Stimulated activated naive CD8-positive, alpha-beta T cell treated with anti-CD3 and anti-CD28 coated beads, Interleukin-15, Interleukin-2, amounts not matched to agents 100 U/mL and 50 U/mL, for 24 hours (primary cell): ENCODE results near the gene SKI.
A peak's percentile ranks its signal among the peaks of the same experiment; 100 is the strongest.

ENCODE experiments used
- ATAC-seq: fragments of 150-1000 bp; cut with Tn5 transposase; one replicate; pipeline ENCODE4 v1.10.0; 2021
- DNase-seq: peaks from one replicate; pipeline ENCODE4 v3.0.0; 2021

The SKI gene

DNA sequence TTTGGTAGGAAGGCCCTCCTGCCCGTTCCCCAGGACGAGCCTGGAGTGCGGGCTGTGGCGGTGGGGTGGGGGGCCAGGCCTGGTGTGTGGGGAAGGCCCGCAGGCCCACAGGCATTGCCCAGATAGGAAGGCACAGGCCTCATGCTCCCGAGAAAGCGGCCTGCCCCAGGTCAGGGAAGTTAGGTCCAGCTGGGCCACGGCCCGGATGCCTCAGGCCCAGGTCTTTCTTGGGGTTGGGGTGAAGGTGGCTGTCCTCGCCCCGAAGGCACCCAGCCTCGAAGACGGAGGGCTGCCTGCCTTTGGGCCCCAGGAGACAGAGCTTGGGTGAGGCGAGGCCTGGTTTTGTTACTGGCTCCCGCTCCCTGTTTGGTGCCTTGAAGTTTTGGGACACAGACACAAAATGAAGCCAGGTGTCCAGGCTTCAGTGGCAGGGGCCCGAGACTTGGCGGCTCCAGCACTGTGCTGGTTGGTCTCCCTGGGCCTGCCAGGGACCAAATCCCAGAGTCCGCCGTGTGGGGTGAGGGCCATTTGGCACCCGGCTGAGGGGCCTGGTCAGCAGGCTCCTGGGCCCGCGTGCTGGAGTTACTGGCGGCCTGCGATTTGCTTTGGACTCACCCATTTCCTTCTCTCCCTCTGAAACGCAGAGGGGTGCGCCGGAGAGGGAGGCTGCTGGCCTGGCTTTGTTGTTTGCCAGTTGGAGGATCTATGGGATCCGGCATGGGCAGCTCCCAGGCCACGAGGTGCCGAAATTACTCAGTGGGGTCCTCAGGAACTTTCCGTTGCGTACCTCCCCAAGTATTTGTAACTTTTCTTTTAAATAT is 2.0 kb downstream of the SKI start:
- DNase-seq (no peak), ATAC-seq (no peak)

- peak; percentile 61 for DNase-seq
- no peak for ATAC-seq
Measured at GRCh38 chr1:2230781-2231531, 2.8 kb downstream of the SKI start.

DNA sequence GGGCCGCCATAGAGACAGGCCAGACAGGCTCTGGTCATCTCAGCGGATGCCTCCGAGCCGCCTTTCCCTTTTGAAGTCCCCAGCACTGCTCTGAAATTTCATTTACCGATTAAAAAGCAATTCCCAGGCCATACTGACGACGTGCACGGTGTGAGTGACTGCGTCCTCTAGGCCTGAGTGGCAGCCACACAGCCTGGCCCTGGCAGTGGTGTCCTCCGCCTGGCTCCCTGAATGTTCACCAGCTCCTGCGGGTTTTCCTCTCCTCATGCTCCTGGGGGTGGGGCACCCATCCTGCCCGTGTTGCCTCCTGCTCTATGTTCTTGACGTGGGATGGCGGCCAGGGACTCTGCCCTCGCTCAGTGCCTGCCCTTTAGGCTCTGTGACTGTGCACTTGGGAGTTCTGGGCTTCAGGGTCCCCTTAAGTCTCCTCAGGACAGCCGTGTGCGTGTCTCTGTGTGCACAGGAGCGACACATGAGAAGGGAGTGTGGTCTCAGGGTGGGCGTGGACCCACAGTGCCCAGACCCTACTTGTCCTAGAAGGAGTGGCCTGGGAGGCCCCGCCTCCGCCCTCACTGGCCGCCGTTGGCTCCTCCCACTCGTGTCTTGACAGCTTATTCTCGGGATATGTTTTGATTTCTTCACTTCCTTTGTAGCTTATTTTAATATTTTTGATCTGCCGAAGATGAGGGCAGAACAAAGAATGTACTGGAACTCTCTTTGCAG is 3.6 kb downstream of the SKI start:
- ATAC-seq (no peak), DNase-seq (peak; percentile 76)

GRCh38 chr1:2232255-2232915 is 4.3 kb downstream of the SKI start:
- no peak for ATAC-seq
- DNase-seq, result no peak

DNA sequence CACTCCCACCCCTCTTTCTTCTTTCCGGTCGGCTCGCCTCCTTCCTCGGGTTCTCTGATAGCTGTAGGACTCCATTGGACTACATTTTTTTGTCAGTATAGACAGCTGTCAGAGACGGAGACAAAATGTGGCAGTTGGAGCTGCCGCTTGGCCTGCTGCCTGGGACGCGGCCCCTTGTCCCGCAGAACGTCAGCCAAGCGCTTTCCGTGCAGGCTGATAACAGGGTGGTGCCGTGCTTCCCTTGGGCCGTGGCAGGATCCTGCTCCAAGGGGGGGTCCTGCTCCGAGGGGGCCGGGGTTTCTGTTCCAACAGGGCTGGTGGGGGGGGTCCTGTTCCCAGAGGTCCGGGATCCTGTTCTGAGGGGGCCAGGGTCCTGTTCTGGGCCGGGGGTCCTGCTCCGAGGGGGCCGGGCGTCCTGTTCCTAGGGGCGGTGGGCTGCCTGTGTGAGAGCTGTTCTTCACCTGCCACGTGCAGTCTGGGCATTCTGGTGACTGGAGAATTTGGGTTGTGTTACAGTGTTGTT is 4.9 kb downstream of the SKI start:
- no peak for DNase-seq
- ATAC-seq, result no peak

GRCh38 chr1:2233468-2233867 is 5.3 kb downstream of the SKI start:
- DNase-seq (no peak), ATAC-seq (no peak)

DNA sequence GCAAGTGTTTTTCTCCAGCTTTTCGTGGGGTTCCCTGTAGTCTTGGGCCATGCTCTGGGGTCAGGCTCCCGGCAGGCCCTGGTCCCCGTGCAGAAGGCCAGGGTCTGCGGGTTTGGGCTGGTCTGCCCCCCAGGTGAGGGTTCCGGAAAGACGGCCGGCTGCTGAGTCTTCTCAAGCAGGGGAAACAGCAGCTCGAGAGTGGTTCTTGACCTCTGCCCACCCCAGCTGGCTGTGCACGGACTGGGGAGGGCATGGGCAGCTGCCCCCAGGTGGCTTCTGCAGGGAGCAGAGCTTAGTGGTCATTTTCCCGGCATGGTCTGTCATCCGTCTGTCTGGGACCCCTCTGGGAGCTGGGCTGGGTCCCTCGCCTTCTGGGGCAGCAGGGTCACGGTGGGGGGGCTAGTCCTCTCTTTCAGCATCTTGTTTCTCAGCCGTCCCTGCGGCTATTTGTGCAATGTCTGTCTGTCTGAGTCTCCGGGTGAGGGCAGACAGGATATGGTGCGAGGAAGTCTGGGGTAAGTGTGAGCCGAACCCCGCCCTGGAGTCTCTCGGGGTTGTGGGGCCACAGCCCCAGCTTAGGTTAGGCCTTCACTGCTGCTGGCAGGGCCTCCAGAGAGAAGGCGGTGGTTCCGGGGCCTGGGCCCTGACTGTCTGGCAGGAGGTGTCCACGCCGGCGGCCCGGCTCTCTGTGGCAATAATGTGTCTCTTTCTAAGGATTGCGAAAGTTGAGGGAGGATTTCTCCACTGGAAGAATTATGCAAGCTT is 6.1 kb downstream of the SKI start:
- peak; percentile 65 for ATAC-seq

DNA sequence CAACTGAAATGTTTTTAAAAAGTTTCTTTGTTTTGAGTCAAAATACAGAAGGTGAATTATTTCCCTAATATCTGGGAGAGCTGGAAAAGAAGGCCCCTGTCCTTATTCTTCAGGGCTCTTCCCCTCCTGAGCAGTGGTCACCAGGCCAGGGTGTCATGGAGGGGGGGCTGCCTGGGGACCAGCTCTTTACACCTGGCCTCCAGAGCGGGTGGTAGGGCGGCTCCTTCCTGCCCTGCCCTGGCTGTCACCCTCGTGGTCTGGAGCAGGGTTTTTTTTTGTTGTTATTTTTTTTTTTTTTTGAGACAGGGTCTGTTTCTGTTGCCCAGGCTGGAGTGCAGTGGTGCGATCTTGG is 6.6 kb downstream of the SKI start:
- no peak for ATAC-seq
- no peak for DNase-seq

More for the DNA sequence above, 6.1 kb downstream of the SKI start:
- peak; percentile 69 for DNase-seq

DNA sequence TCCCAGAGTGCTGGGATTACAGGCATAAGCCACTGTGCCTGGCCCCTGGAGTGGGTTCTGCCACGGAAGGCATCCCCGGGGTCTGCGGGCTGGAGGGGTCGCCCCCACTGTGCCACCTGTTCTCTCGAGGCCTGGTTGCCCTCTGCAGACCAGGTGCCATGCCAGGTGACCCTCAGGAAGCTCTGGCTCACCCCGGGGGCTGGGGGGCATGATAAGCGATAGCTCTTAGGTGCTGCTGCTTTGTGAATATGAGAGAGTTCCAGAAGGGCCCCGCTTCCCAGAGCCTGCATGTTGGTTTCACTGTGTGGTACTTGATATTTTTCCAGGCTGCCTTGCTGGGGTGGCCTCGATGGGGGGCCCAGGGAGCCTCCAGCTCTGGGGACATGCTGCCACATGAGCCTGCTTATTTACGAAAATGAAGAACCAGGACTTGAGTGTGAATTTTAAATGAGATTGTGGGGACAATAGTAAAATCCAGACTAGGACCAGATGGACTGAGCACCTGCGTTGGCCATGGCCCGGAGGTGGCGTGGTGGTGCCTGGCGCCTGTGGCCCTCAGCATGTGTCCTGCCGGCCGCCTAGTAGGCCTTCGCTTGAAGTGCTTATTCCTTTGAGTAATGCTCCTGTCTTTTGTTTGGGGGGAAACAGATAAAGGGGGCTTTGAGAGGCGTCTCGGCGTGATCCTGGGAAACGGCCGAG is 7.3 kb downstream of the SKI start:
- ATAC-seq, result no peak
- no peak for DNase-seq

GRCh38 chr1:2236695-2237677 is 8.9 kb downstream of the SKI start:
- no peak for DNase-seq
- no peak for ATAC-seq

- ATAC-seq (no peak), DNase-seq (no peak)
Measured at GRCh38 chr1:2237773-2238172, 9.7 kb downstream of the SKI start.

GRCh38 chr1:2238361-2239012 is 10.4 kb downstream of the SKI start:
- ATAC-seq, result no peak

GRCh38 chr1:2239013-2239370 is 10.9 kb downstream of the SKI start:
- ATAC-seq (no peak), DNase-seq (no peak)

More at GRCh38 chr1:2238361-2239012, 10.4 kb downstream of the SKI start:
- DNase-seq, result no peak

- no peak for DNase-seq
- ATAC-seq, result no peak
Measured at GRCh38 chr1:2239384-2239985, 11.4 kb downstream of the SKI start.

- DNase-seq, result no peak
Measured at GRCh38 chr1:2240270-2241156, 12.4 kb downstream of the SKI start.

DNA sequence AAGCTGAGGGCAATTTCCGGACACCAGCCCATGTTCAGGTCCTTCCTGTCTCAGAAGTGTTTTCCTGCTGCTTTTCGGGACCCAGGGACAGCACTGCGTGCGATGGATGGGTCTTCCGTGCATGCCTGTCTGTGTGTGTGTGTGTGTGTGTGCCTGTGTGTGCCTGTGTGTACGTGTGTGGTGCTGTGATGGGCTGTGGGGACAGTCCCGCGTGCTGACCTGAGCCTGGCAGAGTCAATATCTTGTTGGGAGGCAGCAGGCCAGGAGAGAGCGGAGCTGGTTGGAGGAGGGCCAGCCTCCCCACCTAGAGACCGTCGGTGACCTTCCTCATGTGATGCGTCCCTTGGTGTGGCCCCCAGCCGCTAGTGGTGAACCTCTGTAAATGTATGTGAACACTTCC is 13.7 kb downstream of the SKI start:
- no peak for ATAC-seq
- DNase-seq, result no peak

More at GRCh38 chr1:2240270-2241156, 12.4 kb downstream of the SKI start:
- ATAC-seq, result peak; percentile 29
